Tibial artery (tissue), 4 donors: ENCODE measurements around the gene RET.
A peak's percentile ranks its signal among the peaks of the same experiment; 100 is the strongest.

ENCODE experiments used
- DNase-seq, 2 donors: peaks; one replicate each; pipeline ENCODE4 v3.0.0-alpha.2; 2019
- H3K27ac ChIP-seq, 2 donors: fragments of 200-600 bp; sonication (generic) in 1 of 2; 1 replicate in 1 of 2; 2 replicates in 1 of 2; pipeline ENCODE4 v1.5.1; 2018 to 2019; ENCODE audit warnings: mild to moderate bottlenecking in 1 of 2
- H3K27me3 ChIP-seq, 2 donors: fragments of 200-600 bp; sonication (generic) in 1 of 2; one replicate each; pipeline versions ENCODE4 v1.5.1 to v1.6.0; 2016 to 2019
- H3K36me3 ChIP-seq, 3 donors: fragments of 200-600 bp; sonication (generic) in 2 of 3; one replicate each; pipeline ENCODE4 v1.5.1; 2016 to 2019; ENCODE audit warnings: mild to moderate bottlenecking in 2 of 3
- H3K4me1 ChIP-seq, 4 donors: fragments of 200-600 bp; sonication (generic) in 2 of 4; 1 replicate in 3 of 4; 2 replicates in 1 of 4; pipeline ENCODE4 v1.5.1; 2016 to 2019
- H3K4me3 ChIP-seq, 2 donors: fragments of 200-600 bp; sonication (generic) in 1 of 2; 1 replicate in 1 of 2; 2 replicates in 1 of 2; pipeline ENCODE4 v1.5.1; 2018 to 2019; ENCODE audit warnings: mild to moderate bottlenecking in 2 of 2
- H3K9me3 ChIP-seq, 3 donors: fragments of 200-600 bp; sonication (generic) in 1 of 3; one replicate each; pipeline ENCODE4 v1.5.1; 2016 to 2019
- intact Hi-C: fragments of 100-400 bp; cut with DNase I; formaldehyde crosslinking; loops from one replicate; pipeline ENCODE4 v1.15.0; 2023; ENCODE audit warnings: low total_unique reads
- TF ChIP-seq, protein P1 (sequence below), 2 experiments: fragments of 200-600 bp in 1 of 2; fragments of 450-650 bp in 1 of 2; IDR thresholded peaks; one replicate each; pipeline ENCODE4 v1.5.1; 2017 to 2019; ENCODE audit warnings: antibody characterized with exemption in 2 of 2, mild to moderate bottlenecking in 1 of 2, moderate library complexity in 1 of 2

The RET gene

DNA sequence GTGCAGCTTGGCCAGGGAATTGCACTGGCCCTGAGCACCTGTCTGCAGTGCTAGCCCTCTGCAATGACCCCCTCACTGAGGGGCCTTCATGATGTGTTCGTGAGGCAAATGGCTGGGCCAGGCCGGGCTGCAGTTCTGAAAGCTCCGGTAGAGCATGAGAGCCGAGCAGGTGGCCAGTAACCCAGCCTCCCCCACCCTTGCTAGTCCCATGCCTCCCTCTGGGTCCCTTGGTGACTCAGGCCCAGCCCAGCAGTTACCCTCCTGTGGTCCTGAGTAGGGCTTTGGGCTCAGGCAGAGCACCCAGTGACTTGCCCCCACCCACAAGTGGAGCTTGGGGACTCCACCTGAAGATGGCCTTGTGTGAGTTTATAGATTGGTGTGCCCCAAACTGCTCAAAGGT lies 45.2 kb downstream of the RET start:
- no peaks in the 10 kb centered on the region for H3K4me1 ChIP-seq
- TF ChIP-seq, protein P1, sequence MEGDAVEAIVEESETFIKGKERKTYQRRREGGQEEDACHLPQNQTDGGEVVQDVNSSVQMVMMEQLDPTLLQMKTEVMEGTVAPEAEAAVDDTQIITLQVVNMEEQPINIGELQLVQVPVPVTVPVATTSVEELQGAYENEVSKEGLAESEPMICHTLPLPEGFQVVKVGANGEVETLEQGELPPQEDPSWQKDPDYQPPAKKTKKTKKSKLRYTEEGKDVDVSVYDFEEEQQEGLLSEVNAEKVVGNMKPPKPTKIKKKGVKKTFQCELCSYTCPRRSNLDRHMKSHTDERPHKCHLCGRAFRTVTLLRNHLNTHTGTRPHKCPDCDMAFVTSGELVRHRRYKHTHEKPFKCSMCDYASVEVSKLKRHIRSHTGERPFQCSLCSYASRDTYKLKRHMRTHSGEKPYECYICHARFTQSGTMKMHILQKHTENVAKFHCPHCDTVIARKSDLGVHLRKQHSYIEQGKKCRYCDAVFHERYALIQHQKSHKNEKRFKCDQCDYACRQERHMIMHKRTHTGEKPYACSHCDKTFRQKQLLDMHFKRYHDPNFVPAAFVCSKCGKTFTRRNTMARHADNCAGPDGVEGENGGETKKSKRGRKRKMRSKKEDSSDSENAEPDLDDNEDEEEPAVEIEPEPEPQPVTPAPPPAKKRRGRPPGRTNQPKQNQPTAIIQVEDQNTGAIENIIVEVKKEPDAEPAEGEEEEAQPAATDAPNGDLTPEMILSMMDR (IDR thresholded peaks at IDR 0.05), result no peak
- peak in 1 of 2 donors; percentile 54 for DNase-seq
- H3K27ac ChIP-seq, result no peak overlapping the region
- intact Hi-C loops, result no loop called here
- no peaks in the 10 kb centered on the region for H3K36me3 ChIP-seq
- no peak overlapping the region for H3K4me3 ChIP-seq
- H3K9me3 ChIP-seq, result no peaks in the 10 kb centered on the region
- peaks cover 0 to 3% of the 10 kb centered on the region in 2 donors for H3K27me3 ChIP-seq

DNA sequence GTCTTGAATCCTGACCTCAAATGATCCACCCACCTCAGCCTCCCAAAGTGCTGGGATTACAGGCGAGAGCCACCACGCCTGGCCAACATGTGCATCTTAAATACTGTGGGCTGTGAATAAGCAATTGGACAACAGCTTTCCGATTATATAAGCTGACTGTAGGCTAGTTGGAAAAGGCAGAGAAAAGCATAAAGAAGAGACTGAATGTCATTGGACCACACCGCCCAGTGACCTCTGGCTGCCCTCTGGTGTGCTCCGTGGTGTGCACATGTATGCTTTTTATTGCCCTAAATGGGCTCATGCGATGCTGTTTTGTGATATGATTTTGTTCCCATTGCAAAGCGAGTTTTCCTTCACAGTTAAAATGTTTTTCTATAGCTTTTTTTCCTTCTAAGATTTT lies 46.0 kb downstream of the RET start:
- no peak for DNase-seq
- no peak overlapping the region for H3K4me3 ChIP-seq

DNA sequence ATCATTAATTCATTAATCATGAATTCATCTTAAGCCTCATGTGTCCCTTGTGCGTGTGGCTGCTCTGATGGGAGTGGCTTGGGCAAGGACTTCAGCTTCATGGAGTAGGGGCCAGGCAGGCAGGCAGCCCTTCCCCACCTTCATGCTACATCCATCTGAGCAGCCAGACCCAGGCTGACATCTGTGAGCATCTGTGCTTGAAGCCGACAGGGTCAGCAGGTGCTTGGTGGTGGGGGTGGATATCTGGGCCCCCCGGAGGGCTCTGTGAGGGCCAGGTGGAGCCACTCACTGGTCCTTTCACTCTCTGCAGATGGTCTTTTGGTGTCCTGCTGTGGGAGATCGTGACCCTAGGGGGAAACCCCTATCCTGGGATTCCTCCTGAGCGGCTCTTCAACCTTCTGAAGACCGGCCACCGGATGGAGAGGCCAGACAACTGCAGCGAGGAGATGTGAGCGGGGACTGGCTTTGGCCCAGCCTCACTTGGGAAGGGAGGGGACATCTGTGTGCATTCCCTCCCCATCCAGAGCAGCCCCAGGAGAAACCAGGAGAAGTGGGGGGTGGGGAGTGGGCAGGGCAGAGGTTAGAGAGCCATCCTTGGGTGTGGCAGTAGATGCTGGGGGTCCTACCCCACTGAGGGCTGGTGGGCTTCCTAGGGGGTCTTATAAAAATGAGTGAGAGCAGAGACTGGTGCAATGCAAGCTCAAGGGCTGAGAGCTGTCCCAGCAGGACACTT lies 46.7 kb downstream of the RET start:
- peak in 1 of 2 donors; percentile 55 for DNase-seq
- Histone ChIP-seq H3K4me1 (no peaks in the 10 kb centered on the region), H3K27ac (no peak overlapping the region), H3K36me3 (no peaks in the 10 kb centered on the region), H3K27me3 (peaks cover 0 to 3% of the 10 kb centered on the region in 2 donors), H3K4me3 (no peak overlapping the region), H3K9me3 (no peaks in the 10 kb centered on the region)
- TF ChIP-seq, protein P1 (IDR thresholded peaks at IDR 0.05), result no peak
- intact Hi-C loops, result no loop called here

More for the DNA sequence above, 46.0 kb downstream of the RET start:
- intact Hi-C loops, result no loop called here
- Histone ChIP-seq H3K9me3 (no peaks in the 10 kb centered on the region), H3K27me3 (peaks cover 0 to 3% of the 10 kb centered on the region in 2 donors), H3K4me1 (no peaks in the 10 kb centered on the region), H3K27ac (no peak overlapping the region), H3K36me3 (no peaks in the 10 kb centered on the region)
- TF ChIP-seq, protein P1 (IDR thresholded peaks at IDR 0.05), result no peak

DNA sequence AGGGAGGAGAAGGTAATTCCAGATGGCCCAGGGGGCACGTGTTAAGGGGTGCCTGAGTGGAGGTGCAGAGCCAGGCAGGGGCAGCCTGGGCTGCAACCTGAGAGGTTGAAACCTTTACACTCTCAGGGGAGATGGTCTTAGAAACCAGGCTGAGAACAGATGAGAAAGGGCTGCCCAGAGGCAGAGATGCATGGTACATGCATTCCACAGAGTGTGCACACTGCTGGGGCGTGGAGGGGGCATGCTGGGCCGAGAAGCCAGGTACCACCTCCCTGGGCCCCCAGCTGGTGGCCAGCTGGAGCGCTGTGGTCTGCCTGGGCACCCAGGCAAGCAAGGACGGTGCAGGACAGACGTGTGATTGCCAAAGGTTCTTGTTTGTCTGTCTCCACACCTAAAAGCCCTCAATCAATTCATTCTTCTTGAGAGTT lies 47.2 kb downstream of the RET start:
- DNase-seq, result peak in 1 of 2 donors; percentile 39
- Histone ChIP-seq H3K36me3 (no peaks in the 10 kb centered on the region), H3K4me3 (no peak overlapping the region), H3K27me3 (peaks cover 0 to under 1% of the 10 kb centered on the region in 2 donors), H3K27ac (no peak overlapping the region), H3K4me1 (no peaks in the 10 kb centered on the region), H3K9me3 (no peaks in the 10 kb centered on the region)
- TF ChIP-seq, protein P1 (IDR thresholded peaks at IDR 0.05), result no peak
- intact Hi-C loops, result no loop called here

DNA sequence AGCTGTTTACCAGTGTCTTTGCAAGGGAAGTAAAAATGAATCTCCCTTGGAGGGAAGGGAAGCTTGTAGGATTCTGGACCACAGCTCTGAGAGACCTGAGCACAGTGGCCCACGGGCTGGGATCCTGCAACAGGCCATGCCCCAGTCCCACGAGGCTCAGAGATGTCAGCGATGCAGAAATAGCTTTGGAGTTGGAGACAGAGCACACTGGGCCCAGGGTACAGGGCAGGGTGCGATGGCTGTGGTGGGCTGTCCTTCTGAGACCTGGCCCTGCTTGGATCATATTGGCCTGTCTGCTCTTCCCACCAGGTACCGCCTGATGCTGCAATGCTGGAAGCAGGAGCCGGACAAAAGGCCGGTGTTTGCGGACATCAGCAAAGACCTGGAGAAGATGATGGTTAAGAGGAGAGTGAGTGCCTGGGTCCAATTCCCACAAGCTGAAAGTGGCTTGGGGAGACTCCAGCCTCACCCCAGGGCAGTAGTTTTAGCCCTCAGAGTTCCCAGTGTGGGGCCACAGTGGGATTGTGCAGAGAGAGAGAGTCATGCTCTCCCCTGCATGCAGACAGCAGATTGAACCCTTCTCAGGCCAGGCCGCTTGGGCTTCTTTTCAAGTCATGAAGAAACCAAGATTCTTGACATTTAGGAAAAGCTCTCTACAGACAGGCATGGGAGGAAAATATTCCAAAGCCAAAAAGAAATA lies 47.9 kb downstream of the RET start:
- no peak overlapping the region for H3K27ac ChIP-seq
- no peak overlapping the region for H3K4me3 ChIP-seq
- no peaks in the 10 kb centered on the region for H3K9me3 ChIP-seq
- H3K4me1 ChIP-seq, result no peaks in the 10 kb centered on the region
- TF ChIP-seq, protein P1 (IDR thresholded peaks at IDR 0.05), result no peak
- no peak for DNase-seq
- H3K36me3 ChIP-seq, result no peaks in the 10 kb centered on the region
- intact Hi-C loops, result no loop called here
- H3K27me3 ChIP-seq, result no peaks in the 10 kb centered on the region
